A549 (cell line): Measurements from ENCODE around the gene ODAD4. TPM values are rescaled to one million over a fixed set of nuclear protein-coding genes. Genes with fewer than 3 reads are reported as not detected.

Source experiments
- ATAC-seq, 2 experiments: fragments of 200-7000 bp in 1 of 2; fragments of >200 bp in 1 of 2; cut with Nextera tagmentation in 1 of 2; cut with Tn5 transposase in 1 of 2; 3 replicates each; pipeline versions ENCODE4 v1.8.0 to v1.9.1; 2018 to 2020; ENCODE audit warnings: mild to moderate bottlenecking in 1 of 2, moderate library complexity in 1 of 2
- CTCF ChIA-PET: fragments of 300-600 bp; sonication (Branson Sonifier 250); formaldehyde crosslinking; extraction: SDS; loops from one replicate; lab custom pipeline; 2021; ENCODE audit warnings: antibody characterized with exemption, inconsistent platforms; lab: Yijun Ruan, JAX
- POLR2A ChIA-PET: fragments of 350-600 bp; formaldehyde crosslinking; extraction: SDS; loops from one replicate; lab custom pipeline; 2021; ENCODE audit warnings: antibody characterized with exemption, inconsistent platforms; lab: Yijun Ruan, JAX
- DNase-seq, 2 experiments: peaks; one replicate each; pipeline versions ENCODE4 v3.0.0 to v3.0.0-alpha.2; 2011 to 2016; ENCODE audit warnings: low read depth in 1 of 2, low spot score in 1 of 2
- FAIRE-seq: peaks from 2 replicates; lab custom pipeline; 2011; peaks lifted over from hg19 to GRCh38; lab: Jason Lieb, UNC
- H3K27ac ChIP-seq, 2 experiments: fragments of >200 bp; sonication (Bioruptor Twin); formaldehyde crosslinking; 3 replicates each; pipeline ENCODE4 v1.5.1; 2016 to 2017
- H3K4me1 ChIP-seq: fragments of >200 bp; sonication (Bioruptor Twin); formaldehyde crosslinking; 3 replicates; pipeline ENCODE4 v1.6.1; 2016
- H3K4me2 ChIP-seq: fragments of >200 bp; sonication (Bioruptor Twin); formaldehyde crosslinking; 3 replicates; pipeline ENCODE4 v1.6.1; 2016
- H3K4me3 ChIP-seq: fragments of >200 bp; sonication (Bioruptor Twin); formaldehyde crosslinking; 3 replicates; pipeline ENCODE4 v1.5.1; 2016
- H3K9me3 ChIP-seq: fragments of >200 bp; sonication (Bioruptor Twin); formaldehyde crosslinking; 3 replicates; pipeline ENCODE4 v1.6.1; 2016
- CBX8 ChIP-seq: fragments of 200-600 bp; sonication (generic); IDR thresholded peaks from 2 replicates; pipeline ENCODE4 v1.6.1; 2016
- CHD2 ChIP-seq: fragments of 150-350 bp; IDR thresholded peaks from 2 replicates; pipeline ENCODE4 v1.6.1; 2014; ENCODE audit warnings: low read length; ENCODE audit not compliant: partially characterized antibody
- EHMT2 ChIP-seq: fragments of 200-600 bp; sonication (generic); IDR thresholded peaks from 2 replicates; pipeline ENCODE4 v1.6.1; 2016; ENCODE audit warnings: antibody characterized with exemption, low read depth, mild to moderate bottlenecking, moderate library complexity
- ESRRA ChIP-seq: fragments of 150-350 bp; IDR thresholded peaks from 2 replicates; pipeline ENCODE4 v1.6.1; 2014; ENCODE audit warnings: mild to moderate bottlenecking, low read length, borderline replicate concordance
- HDAC2 ChIP-seq: fragments of 200-600 bp; sonication (generic); IDR thresholded peaks from 2 replicates; pipeline ENCODE4 v1.6.1; 2016
- JUNB ChIP-seq: fragments of >200 bp; sonication (Bioruptor Twin); formaldehyde crosslinking; IDR thresholded peaks from 2 replicates; pipeline ENCODE4 v1.6.1; 2016
- KDM5A ChIP-seq: fragments of 200-600 bp; sonication (generic); IDR thresholded peaks from 2 replicates; pipeline ENCODE4 v1.6.1; 2016; ENCODE audit warnings: antibody characterized with exemption, mild to moderate bottlenecking
- MAFK ChIP-seq: fragments of 450-650 bp; IDR thresholded peaks from 2 replicates; pipeline ENCODE4 v1.6.1; 2014; ENCODE audit not compliant: partially characterized antibody
- MYC ChIP-seq: IDR thresholded peaks from 2 replicates; pipeline ENCODE4 v1.6.1; 2012; ENCODE audit warnings: mild to moderate bottlenecking, inconsistent platforms, low read length, improper control_type of control experiment, borderline replicate concordance
- NFE2L2 ChIP-seq: fragments of 150-350 bp; conservative IDR thresholded peaks from 2 replicates; pipeline ENCODE4 v1.6.1; 2014; ENCODE audit warnings: low read length
- NPAS2 ChIP-seq: fragments of 250-450 bp; sonication (Bioruptor Pico); IDR thresholded peaks from 2 replicates; pipeline ENCODE4 v1.8.0; 2022; ENCODE audit warnings: mild to moderate bottlenecking, moderate library complexity, borderline replicate concordance
- NR3C1 ChIP-seq: fragments of >200 bp; sonication (Bioruptor Twin); formaldehyde crosslinking; IDR thresholded peaks from 3 replicates; pipeline ENCODE4 v1.6.1; 2017
- PHF8 ChIP-seq: fragments of 200-600 bp; sonication (generic); IDR thresholded peaks from 2 replicates; pipeline ENCODE4 v1.6.1; 2016; ENCODE audit warnings: low read depth, mild to moderate bottlenecking, antibody characterized with exemption, moderate library complexity, borderline replicate concordance
- POLR2AphosphoS2 ChIP-seq: conservative IDR thresholded peaks from 2 replicates; pipeline ENCODE4 v1.6.1; 2012; ENCODE audit warnings: low read length, improper control_type of control experiment, inconsistent platforms
- RAD21 ChIP-seq, 2 experiments: fragments of >200 bp in 1 of 2; sonication (Bioruptor Twin) in 1 of 2; formaldehyde crosslinking in 1 of 2; IDR thresholded peaks in 1 of 2; conservative IDR thresholded peaks in 1 of 2; 2 replicates in 1 of 2; 3 replicates in 1 of 2; pipeline ENCODE4 v1.6.1; 2012 to 2018; ENCODE audit warnings: inconsistent platforms in 1 of 2
- RCOR1 ChIP-seq: fragments of 150-350 bp; IDR thresholded peaks from 2 replicates; pipeline ENCODE4 v1.6.1; 2014; ENCODE audit warnings: antibody characterized with exemption, low read length, low read depth
- RFX5 ChIP-seq: fragments of 450-650 bp; IDR thresholded peaks from 2 replicates; pipeline ENCODE4 v1.7.1; 2014; ENCODE audit warnings: antibody characterized with exemption, mild to moderate bottlenecking, moderate library complexity
- RNF2 ChIP-seq: fragments of 200-600 bp; sonication (generic); IDR thresholded peaks from 2 replicates; pipeline ENCODE4 v1.6.1; 2016; ENCODE audit warnings: low read depth, mild to moderate bottlenecking, antibody characterized with exemption, moderate library complexity, borderline replicate concordance
- SMC3 ChIP-seq: fragments of >200 bp; sonication (Bioruptor Twin); formaldehyde crosslinking; IDR thresholded peaks from 3 replicates; pipeline ENCODE4 v1.6.1; 2018; ENCODE audit warnings: inconsistent platforms
- TFCP2L1 ChIP-seq: fragments of 250-450 bp; sonication (Bioruptor Pico); IDR thresholded peaks from 2 replicates; pipeline ENCODE4 v1.5.0; 2021; ENCODE audit warnings: mild to moderate bottlenecking
- TP53 ChIP-seq: fragments of 250-450 bp; sonication (Bioruptor Pico); IDR thresholded peaks from 2 replicates; pipeline ENCODE4 v1.5.0; 2021; ENCODE audit warnings: mild to moderate bottlenecking, moderate library complexity
- ZC3H11A ChIP-seq: fragments of 450-650 bp; IDR thresholded peaks from 2 replicates; pipeline ENCODE4 v1.6.1; 2014; ENCODE audit warnings: antibody characterized with exemption, mild to moderate bottlenecking
- ZNF302 ChIP-seq: fragments of 250-450 bp; sonication (Bioruptor Pico); IDR thresholded peaks from 2 replicates; pipeline ENCODE4 v1.9.0; 2021; ENCODE audit warnings: inconsistent platforms, mild to moderate bottlenecking, moderate library complexity
- ZSCAN20 ChIP-seq: fragments of 250-450 bp; sonication (Bioruptor Pico); IDR thresholded peaks from 2 replicates; pipeline ENCODE4 v1.8.0; 2022; ENCODE audit warnings: mild to moderate bottlenecking, moderate library complexity
- WGBS: methylation state at CpG from one replicate; pipeline ENCODE4 v1.1.6; 2017; ENCODE audit errors: missing lambda C conversion rate; 5-methylcytosine and 5-hydroxymethylcytosine counted together
- polyA plus RNA-seq, 4 experiments: library from polyadenylated mRNA; depleted of rRNA in 3 of 4; stranded (reverse); fragments of >200 nt; fragmentation: RNase III in 1 of 4; extraction: RNeasy Plus Mini Kit Qiagen cat#74134 plus additional on column Dnase treatment in 1 of 4; gene quantifications; 2 replicates in 3 of 4; 3 replicates in 1 of 4; pipeline ENCODE4 v1.2.3, GENCODE V29; 2011 to 2017
- TF ChIP-seq, protein P1 (sequence below): IDR thresholded peaks from 2 replicates; pipeline ENCODE4 v1.6.1; 2012
- TF ChIP-seq, protein P2 (sequence below): fragments of >200 bp; sonication (Bioruptor Twin); formaldehyde crosslinking; IDR thresholded peaks from 3 replicates; pipeline ENCODE4 v1.6.1; 2016
- TF ChIP-seq, protein P3 (sequence below): IDR thresholded peaks from 2 replicates; pipeline ENCODE4 v1.6.1; 2012
- TF ChIP-seq, protein P4 (sequence below): IDR thresholded peaks from 2 replicates; pipeline ENCODE4 v1.6.1; 2012; ENCODE audit warnings: low read depth, borderline replicate concordance

ODAD4 gene
- polyA plus RNA-seq, 2 of the 4 experiments (the other 2 are of a cell fraction), result 2.0 to 2.3 TPM

DNA sequence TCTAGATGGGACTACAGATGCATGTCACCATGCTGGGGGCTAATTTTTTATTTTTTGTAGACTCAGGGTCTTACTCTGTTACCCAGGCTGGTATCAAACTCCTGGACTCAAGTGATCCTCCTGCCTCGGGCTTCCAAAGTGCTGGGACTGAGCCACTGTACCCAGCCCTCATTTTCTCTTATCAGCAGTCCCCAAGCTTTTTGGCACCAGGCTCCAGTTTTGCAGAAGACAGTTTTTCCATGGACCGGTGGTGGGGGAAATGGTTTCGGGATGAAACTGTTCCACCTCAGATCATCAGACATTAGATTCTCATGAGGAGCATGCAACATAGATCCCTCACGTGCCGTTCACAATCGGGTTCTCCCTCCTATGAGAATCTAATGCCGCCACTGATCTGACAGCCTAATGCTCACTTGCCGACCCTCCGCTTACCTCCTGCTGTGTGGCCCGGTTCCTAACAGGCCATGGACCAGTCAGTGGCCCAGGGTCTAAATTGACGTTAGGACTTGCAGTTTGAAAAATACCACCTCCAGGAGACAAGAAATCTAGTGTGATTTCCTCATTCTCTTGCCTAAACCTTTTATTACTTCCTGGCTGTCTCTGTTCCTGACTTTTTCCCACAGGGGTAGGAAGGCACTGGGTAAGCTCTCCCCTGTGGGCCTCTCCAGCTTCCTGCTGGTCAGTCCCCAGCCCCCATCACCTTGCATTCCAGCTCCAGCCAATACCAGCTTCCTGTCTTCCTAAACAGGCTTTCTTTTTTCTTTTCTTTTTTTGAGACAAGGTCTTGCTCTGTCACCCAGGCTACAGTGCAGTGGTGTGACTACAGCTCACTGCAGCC is 26.8 kb downstream of the ODAD4 start:
- FAIRE-seq (no peak), DNase-seq (no peak), ATAC-seq (no peak)
- WGBS, result 90% methylated on average over 11 of the region's 11 CpGs
- TF ChIP-seq RAD21 (conservative IDR thresholded peaks at IDR 0.05 in 1 of 2, IDR thresholded peaks at IDR 0.05 in 1 of 2) (no peak), KDM5A (no peak), ESRRA (no peak), PHF8 (no peak), MYC (no peak), RFX5 (no peak), RNF2 (no peak), CHD2 (no peak), NFE2L2 (no peak), RCOR1 (no peak), ZC3H11A (no peak), SMC3 (no peak), MAFK (no peak), TFCP2L1 (CRISPR knock-in tag) (no peak)
- TF ChIP-seq, protein P1, sequence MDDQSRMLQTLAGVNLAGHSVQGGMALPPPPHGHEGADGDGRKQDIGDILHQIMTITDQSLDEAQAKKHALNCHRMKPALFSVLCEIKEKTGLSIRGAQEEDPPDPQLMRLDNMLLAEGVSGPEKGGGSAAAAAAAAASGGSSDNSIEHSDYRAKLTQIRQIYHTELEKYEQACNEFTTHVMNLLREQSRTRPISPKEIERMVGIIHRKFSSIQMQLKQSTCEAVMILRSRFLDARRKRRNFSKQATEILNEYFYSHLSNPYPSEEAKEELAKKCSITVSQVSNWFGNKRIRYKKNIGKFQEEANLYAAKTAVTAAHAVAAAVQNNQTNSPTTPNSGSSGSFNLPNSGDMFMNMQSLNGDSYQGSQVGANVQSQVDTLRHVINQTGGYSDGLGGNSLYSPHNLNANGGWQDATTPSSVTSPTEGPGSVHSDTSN, result no peak
- TF ChIP-seq, protein P2, sequence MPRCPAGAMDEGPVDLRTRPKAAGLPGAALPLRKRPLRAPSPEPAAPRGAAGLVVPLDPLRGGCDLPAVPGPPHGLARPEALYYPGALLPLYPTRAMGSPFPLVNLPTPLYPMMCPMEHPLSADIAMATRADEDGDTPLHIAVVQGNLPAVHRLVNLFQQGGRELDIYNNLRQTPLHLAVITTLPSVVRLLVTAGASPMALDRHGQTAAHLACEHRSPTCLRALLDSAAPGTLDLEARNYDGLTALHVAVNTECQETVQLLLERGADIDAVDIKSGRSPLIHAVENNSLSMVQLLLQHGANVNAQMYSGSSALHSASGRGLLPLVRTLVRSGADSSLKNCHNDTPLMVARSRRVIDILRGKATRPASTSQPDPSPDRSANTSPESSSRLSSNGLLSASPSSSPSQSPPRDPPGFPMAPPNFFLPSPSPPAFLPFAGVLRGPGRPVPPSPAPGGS, result no peak
- ChIA-PET POLR2A (no interaction called here), CTCF (interaction anchor here (0.7 to 29.5 kb wide), 8 partner anchors 12 to 261 kb away, joined by 3 to 378 read pairs (median 116); partner anchors contain the start of genes ACLY, DHX58, DNAJC7 and HSPB9)
- Histone ChIP-seq H3K4me1 (peaks cover 7% of the 10 kb centered on the region; the same call in 2 of the 3 replicates), H3K4me3 (no peak overlapping the region), H3K27ac (no peak overlapping the region; a peak in 1 of 6 replicates), H3K9me3 (no peaks in the 10 kb centered on the region), H3K4me2 (no peak overlapping the region)

DNA sequence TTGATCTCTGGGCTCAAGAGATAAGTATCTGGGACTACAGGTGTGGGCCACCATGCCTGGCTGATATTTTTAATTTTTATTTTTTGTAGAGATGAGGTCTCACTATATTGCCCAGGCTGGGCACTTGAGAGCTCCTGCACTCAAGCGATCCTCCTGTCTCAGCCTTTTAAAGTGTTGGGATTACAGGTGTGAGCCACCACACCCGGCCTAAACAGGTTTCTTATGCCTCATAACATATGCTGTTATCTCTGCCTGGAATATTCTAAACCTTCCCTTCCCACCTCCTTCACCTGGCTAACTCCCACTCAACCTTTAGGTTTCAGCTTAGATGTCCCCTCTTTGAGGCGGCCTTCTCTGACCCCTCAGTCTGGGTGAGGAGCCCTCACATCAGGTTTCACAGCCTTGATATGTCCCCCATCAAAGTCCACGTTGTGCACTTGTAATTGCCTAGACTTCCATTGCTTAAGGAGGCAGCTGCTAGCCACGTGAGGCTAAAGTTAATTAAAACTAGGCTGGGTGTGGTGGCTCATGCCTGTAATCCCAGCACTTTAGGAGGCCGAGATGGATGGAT is 27.5 kb downstream of the ODAD4 start:
- no peaks in the 10 kb centered on the region for H3K9me3 ChIP-seq
- H3K4me3 ChIP-seq, result no peak overlapping the region
- 88% methylated on average over 6 of the region's 6 CpGs for WGBS
- H3K4me1 ChIP-seq, result peaks cover 7% of the 10 kb centered on the region; the same call in 2 of the 3 replicates
- DNase-seq (no peak), FAIRE-seq (no peak), ATAC-seq (no peak)
- POLR2A ChIA-PET, result interaction anchor here (1.2 kb wide), 1 partner anchor 27 kb away, joined by 5 read pairs; the partner anchor contains the start of gene ODAD4
- CTCF ChIA-PET, result interaction anchor here (0.7 to 29.5 kb wide), 13 partner anchors 11 to 620 kb away, joined by 3 to 378 read pairs (median 13); partner anchors contain the start of genes ACLY, DHX58, DNAJC7 and HSPB9
- H3K4me2 ChIP-seq, result no peak overlapping the region
- no peak overlapping the region for H3K27ac ChIP-seq
- TF ChIP-seq, protein P3, sequence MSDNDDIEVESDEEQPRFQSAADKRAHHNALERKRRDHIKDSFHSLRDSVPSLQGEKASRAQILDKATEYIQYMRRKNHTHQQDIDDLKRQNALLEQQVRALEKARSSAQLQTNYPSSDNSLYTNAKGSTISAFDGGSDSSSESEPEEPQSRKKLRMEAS, result no peak
- TF ChIP-seq NR3C1 (no peak), POLR2AphosphoS2 (no peak), ZNF302 (CRISPR knock-in tag) (no peak), CBX8 (no peak), TP53 (CRISPR knock-in tag) (no peak), RNF2 (no peak), NFE2L2 (no peak), HDAC2 (no peak), EHMT2 (no peak), NPAS2 (CRISPR knock-in tag) (no peak), MAFK (no peak), JUNB (no peak), ZSCAN20 (CRISPR knock-in tag) (no peak)
- TF ChIP-seq, protein P4, sequence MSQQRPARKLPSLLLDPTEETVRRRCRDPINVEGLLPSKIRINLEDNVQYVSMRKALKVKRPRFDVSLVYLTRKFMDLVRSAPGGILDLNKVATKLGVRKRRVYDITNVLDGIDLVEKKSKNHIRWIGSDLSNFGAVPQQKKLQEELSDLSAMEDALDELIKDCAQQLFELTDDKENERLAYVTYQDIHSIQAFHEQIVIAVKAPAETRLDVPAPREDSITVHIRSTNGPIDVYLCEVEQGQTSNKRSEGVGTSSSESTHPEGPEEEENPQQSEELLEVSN, result no peak
